ENCODE data around the gene EHMT1.
"Not testable (repeated sequence)": the region's sequence is repeated elsewhere in the genome, so short reads cannot be mapped to it uniquely, and the experiment has no call there.

The EHMT1 gene

GRCh38 chr9:137878146-137878941, 259.5 kb downstream of the EHMT1 start:
- DNase-seq: peak; percentile 30

GRCh38 chr9:137879052-137879451, 260.2 kb downstream of the EHMT1 start:
- no peak for DNase-seq

- DNase-seq: no peak
Measured at GRCh38 chr9:137879566-137880150, 260.9 kb downstream of the EHMT1 start.

- DNase-seq: no peak
Measured at GRCh38 chr9:137880160-137880975, 261.6 kb downstream of the EHMT1 start.

- no peak for DNase-seq
Measured at GRCh38 chr9:137880976-137881530, 262.2 kb downstream of the EHMT1 start.

GRCh38 chr9:137881591-137882505, 263.0 kb downstream of the EHMT1 start:
- no peak for DNase-seq

- no peak for DNase-seq
Measured at GRCh38 chr9:137882506-137882821, 263.7 kb downstream of the EHMT1 start.

GRCh38 chr9:137883977-137884376, 265.2 kb downstream of the EHMT1 start:
- not testable (repeated sequence) for DNase-seq

GRCh38 chr9:137884547-137884946, 265.7 kb downstream of the EHMT1 start:
- DNase-seq: peak; percentile 9

GRCh38 chr9:137885121-137885520, 266.3 kb downstream of the EHMT1 start:
- DNase-seq: not testable (repeated sequence)
